Spleen (tissue), 11 donors: Measurements from ENCODE around the gene COL16A1. TPM values are rescaled to one million over a fixed set of nuclear protein-coding genes. Genes with fewer than 3 reads are reported as not detected.

ENCODE experiments used
- DNase-seq: peaks from one replicate; pipeline ENCODE4 v3.0.0-alpha.2; 2020
- H3K27ac ChIP-seq, 8 donors: fragments of 200-600 bp; sonication (generic) in 7 of 8; 1 replicate in 4 of 8; 2 replicates in 4 of 8; pipeline versions ENCODE4 v1.5.0 to v1.8.0; 2016 to 2021; ENCODE audit warnings: inconsistent platforms in 4 of 8, mild to moderate bottlenecking in 4 of 8, moderate library complexity in 1 of 8
- H3K27me3 ChIP-seq, 7 donors: fragments of 200-600 bp; sonication (generic) in 6 of 7; replicated peaks in 1 of 7; 1 replicate in 4 of 7; 2 replicates in 3 of 7; pipeline versions ENCODE4 v1.5.0 to v1.8.0; 2016 to 2021; ENCODE audit warnings: inconsistent platforms in 3 of 7, mild to moderate bottlenecking in 1 of 7
- H3K36me3 ChIP-seq, 6 donors: fragments of 200-600 bp; sonication (generic) in 5 of 6; 1 replicate in 4 of 6; 2 replicates in 2 of 6; pipeline versions ENCODE4 v1.5.0 to v1.8.0; 2016 to 2021; ENCODE audit warnings: inconsistent platforms in 2 of 6
- H3K4me1 ChIP-seq, 6 donors: fragments of 200-600 bp; sonication (generic) in 5 of 6; 1 replicate in 3 of 6; 2 replicates in 3 of 6; pipeline versions ENCODE4 v1.5.0 to v1.8.0; 2016 to 2021; ENCODE audit warnings: inconsistent platforms in 3 of 6
- H3K4me3 ChIP-seq, 8 donors: fragments of 200-600 bp; sonication (generic) in 7 of 8; 1 replicate in 4 of 8; 2 replicates in 4 of 8; pipeline versions ENCODE4 v1.5.0 to v1.8.0; 2016 to 2021; ENCODE audit warnings: inconsistent platforms in 4 of 8, mild to moderate bottlenecking in 4 of 8, moderate library complexity in 2 of 8
- H3K9me3 ChIP-seq, 8 donors: fragments of 200-600 bp; sonication (generic) in 7 of 8; 1 replicate in 4 of 8; 2 replicates in 4 of 8; pipeline versions ENCODE4 v1.5.0 to v1.8.0; 2016 to 2021; ENCODE audit warnings: inconsistent platforms in 4 of 8
- CTCF ChIP-seq, 11 experiments: fragments of 200-600 bp in 7 of 11; fragments of 450-650 bp in 4 of 11; sonication (generic) in 4 of 11; IDR thresholded peaks in 8 of 11; conservative IDR thresholded peaks in 3 of 11; 1 replicate in 7 of 11; 2 replicates in 4 of 11; pipeline versions ENCODE4 v1.4.0 to v1.8.0; 2016 to 2021; ENCODE audit warnings: antibody characterized with exemption in 11 of 11, inconsistent platforms in 4 of 11, mild to moderate bottlenecking in 1 of 11
- POLR2A ChIP-seq, 3 donors: fragments of 450-650 bp; IDR thresholded peaks; one replicate each; pipeline ENCODE4 v1.5.1; 2017; ENCODE audit warnings: antibody characterized with exemption in 3 of 3, mild to moderate bottlenecking in 1 of 3
- POLR2AphosphoS5 ChIP-seq, 3 donors: sonication (generic); formaldehyde crosslinking; IDR thresholded peaks; one replicate each; pipeline ENCODE4 v1.5.1; 2017; ENCODE audit warnings: antibody characterized with exemption in 3 of 3
- WGBS, 5 donors: extraction: QIAGEN DNeasy Blood & Tissue Kit in 3 of 5; methylation state at CpG; one replicate each; pipeline versions ENCODE4 v1.1.5 to v1.1.7; 2013 to 2018; 5-methylcytosine and 5-hydroxymethylcytosine counted together
- intact Hi-C: fragments of 100-400 bp; cut with DNase I; formaldehyde crosslinking; loops from one replicate; pipeline ENCODE4 v1.15.0; 2023; ENCODE audit warnings: low total_unique reads
- polyA plus RNA-seq, 3 donors: library from polyadenylated mRNA; stranded (reverse); fragments of 200-250 nt; gene quantifications; one replicate each; pipeline ENCODE4 v1.2.1, GENCODE V29; 2013
- total RNA-seq, 7 donors: library from RNA; depleted of rRNA in 3 of 7; stranded (reverse); fragments of >200 nt in 3 of 7; fragmentation: NEBNext Ultra II Directional in 4 of 7; extraction: Animal tissue kit (Norgen Biotek cat#: 25700) in 4 of 7; gene quantifications; one replicate each; pipeline versions ENCODE4 v1.1.0 to v1.2.1, GENCODE V29; 2016 to 2021
- donor health status: healthy with polysubstance abuse.
- donor health status: DM: no; HTN: no; CAD: no; lungs with moderate emphysema.
- donor health status: DM: no; HTN: no; CAD: no.
- donor health status: Bipolar disorder and iron deficiency.
- donor health status: healthy.
- donor health status: DM: no; HTN: no; CAD: no.
- donor health status: DM: yes; HTN: yes; CAD: no.

COL16A1 gene
- total and polyA plus RNA-seq, 10 donors, result 4.7 to 25.6 (median 12.5) TPM

- H3K36me3 ChIP-seq, result no peaks in the 10 kb centered on the region
- TF ChIP-seq CTCF (IDR thresholded peaks at IDR 0.05 in 8 of 11, conservative IDR thresholded peaks at IDR 0.05 in 3 of 11), result no peak
- no peak for TF ChIP-seq POLR2A (IDR thresholded peaks at IDR 0.05)
- no peak for TF ChIP-seq POLR2AphosphoS5 (IDR thresholded peaks at IDR 0.05)
- 78 to 91% (median 82%) methylated on average over 18 to 23 of the region's 23 CpGs for WGBS, 5 donors
These were observed 24.1 kb downstream of the COL16A1 start for GRCh38 chr1:31679676-31680230.

GRCh38 chr1:31679091-31679490 lies 24.7 kb downstream of the COL16A1 start:
- TF ChIP-seq CTCF (IDR thresholded peaks at IDR 0.05 in 8 of 11, conservative IDR thresholded peaks at IDR 0.05 in 3 of 11) (no peak), POLR2AphosphoS5 (IDR thresholded peaks at IDR 0.05) (no peak), POLR2A (IDR thresholded peaks at IDR 0.05) (no peak)
- no peaks in the 10 kb centered on the region for H3K4me1 ChIP-seq
- WGBS, 5 donors, result 40 to 48% (median 44%) methylated on average over 2 of the region's 2 CpGs

More at GRCh38 chr1:31679676-31680230, 24.1 kb downstream of the COL16A1 start:
- no peak overlapping the region for H3K4me3 ChIP-seq
- intact Hi-C loops, result no loop called here
- H3K27ac ChIP-seq, result no peak overlapping the region
- peaks cover 0 to 29% (median 0%) of the 10 kb centered on the region in 7 donors for H3K27me3 ChIP-seq
- DNase-seq, result no peak
- H3K9me3 ChIP-seq, result no peaks in the 10 kb centered on the region
- no peaks in the 10 kb centered on the region for H3K4me1 ChIP-seq

GRCh38 chr1:31678681-31679080 lies 25.1 kb downstream of the COL16A1 start:
- intact Hi-C loops, result no loop called here
- peaks cover 0 to 19% (median 0%) of the 10 kb centered on the region in 7 donors for H3K27me3 ChIP-seq
- no peaks in the 10 kb centered on the region for H3K36me3 ChIP-seq
- H3K4me1 ChIP-seq, result no peaks in the 10 kb centered on the region
- TF ChIP-seq CTCF (IDR thresholded peaks at IDR 0.05 in 8 of 11, conservative IDR thresholded peaks at IDR 0.05 in 3 of 11) (no peak), POLR2A (IDR thresholded peaks at IDR 0.05) (no peak), POLR2AphosphoS5 (IDR thresholded peaks at IDR 0.05) (no peak)
- H3K9me3 ChIP-seq, result no peaks in the 10 kb centered on the region
- H3K4me3 ChIP-seq, result no peak overlapping the region
- H3K27ac ChIP-seq, result no peak overlapping the region
- 85 to 94% (median 93%) methylated on average over 4 of the region's 4 CpGs for WGBS, 5 donors
- no peak for DNase-seq

More at GRCh38 chr1:31679091-31679490, 24.7 kb downstream of the COL16A1 start:
- intact Hi-C loops, result no loop called here
- H3K4me3 ChIP-seq, result no peak overlapping the region
- no peaks in the 10 kb centered on the region for H3K36me3 ChIP-seq
- DNase-seq, result no peak
- peaks cover 0 to 23% (median 0%) of the 10 kb centered on the region in 7 donors for H3K27me3 ChIP-seq
- H3K9me3 ChIP-seq, result no peaks in the 10 kb centered on the region
- H3K27ac ChIP-seq, result no peak overlapping the region

GRCh38 chr1:31677949-31678348 lies 25.9 kb downstream of the COL16A1 start:
- Histone ChIP-seq H3K27ac (no peak overlapping the region), H3K27me3 (peaks cover 0 to 17% (median 0%) of the 10 kb centered on the region in 7 donors), H3K36me3 (no peaks in the 10 kb centered on the region), H3K4me3 (no peak overlapping the region), H3K9me3 (no peaks in the 10 kb centered on the region), H3K4me1 (no peaks in the 10 kb centered on the region)
- 64 to 77% (median 67%) methylated on average over 6 of the region's 6 CpGs for WGBS, 5 donors
- no peak for DNase-seq
- TF ChIP-seq POLR2AphosphoS5 (IDR thresholded peaks at IDR 0.05) (no peak), CTCF (IDR thresholded peaks at IDR 0.05 in 8 of 11, conservative IDR thresholded peaks at IDR 0.05 in 3 of 11) (no peak), POLR2A (IDR thresholded peaks at IDR 0.05) (no peak)
- intact Hi-C loops, result no loop called here
